Peyer's patch (tissue), 4 donors: ENCODE results near the gene CHML.

Experiments
- CTCF ChIP-seq, 6 experiments: fragments of 450-650 bp in 4 of 6; fragments of 200-600 bp in 2 of 6; sonication (generic) in 1 of 6; IDR thresholded peaks; one replicate each; pipeline ENCODE4 v1.5.1; 2017 to 2019; ENCODE audit warnings: antibody characterized with exemption in 6 of 6, mild to moderate bottlenecking in 3 of 6, moderate library complexity in 1 of 6
- POLR2A ChIP-seq, 2 donors: fragments of 450-650 bp; IDR thresholded peaks; one replicate each; pipeline ENCODE4 v1.5.1; 2017; ENCODE audit warnings: antibody characterized with exemption in 2 of 2, mild to moderate bottlenecking in 2 of 2, moderate library complexity in 2 of 2

- TF ChIP-seq CTCF (IDR thresholded peaks at IDR 0.05) (no peak), POLR2A (IDR thresholded peaks at IDR 0.05) (no peak)
Observed at GRCh38 chr1:241658081-241658793, 18.1 kb upstream of the CHML start.
